Parathyroid adenoma (tissue), 2 donors: ENCODE results near the gene ZDHHC7.

Source experiments
- H2AFZ ChIP-seq: fragments of 300-600 bp; sonication (generic); one replicate; pipeline ENCODE4 v1.7.0; 2017; ENCODE audit warnings: antibody characterized with exemption, mild to moderate bottlenecking
- H3K27ac ChIP-seq: fragments of 300-600 bp; sonication (generic); one replicate; pipeline ENCODE4 v1.7.0; 2017
- H3K27me3 ChIP-seq: fragments of 300-600 bp; sonication (generic); one replicate; pipeline ENCODE4 v1.7.0; 2017; ENCODE audit warnings: low read length; ENCODE audit not compliant: control insufficient read depth, insufficient read depth
- H3K36me3 ChIP-seq: fragments of 300-600 bp; sonication (generic); one replicate; pipeline ENCODE4 v1.7.0; 2017; ENCODE audit warnings: low read length; ENCODE audit not compliant: control insufficient read depth, insufficient read depth
- H3K4me1 ChIP-seq: fragments of 300-600 bp; sonication (generic); one replicate; pipeline ENCODE4 v1.7.0; 2017; ENCODE audit warnings: control low read depth
- H3K4me2 ChIP-seq: fragments of 300-600 bp; sonication (generic); one replicate; pipeline ENCODE4 v1.7.0; 2017; ENCODE audit warnings: low read length
- H3K4me3 ChIP-seq: fragments of 300-600 bp; sonication (generic); one replicate; pipeline ENCODE4 v1.7.0; 2017; ENCODE audit warnings: low read depth, low read length
- H3K79me2 ChIP-seq: fragments of 300-600 bp; sonication (generic); one replicate; pipeline ENCODE4 v1.7.0; 2017; ENCODE audit warnings: control low read depth
- H3K9ac ChIP-seq: fragments of 300-600 bp; sonication (generic); one replicate; pipeline ENCODE4 v1.7.0; 2017; ENCODE audit warnings: mild to moderate bottlenecking
- H3K9me3 ChIP-seq: fragments of 300-600 bp; sonication (generic); one replicate; pipeline ENCODE4 v1.7.0; 2017; ENCODE audit warnings: low read length; ENCODE audit not compliant: control insufficient read depth
- CTCF ChIP-seq: fragments of 300-600 bp; sonication (generic); IDR thresholded peaks from one replicate; pipeline ENCODE4 v1.7.0; 2017; ENCODE audit warnings: antibody characterized with exemption, mild to moderate bottlenecking
- donor health status: primary hyperparathyroidism.

Gene ZDHHC7

GRCh38 chr16:85002099-85002541 lies 9.2 kb downstream of the ZDHHC7 start:
- Histone ChIP-seq H3K36me3 (no peaks in the 10 kb centered on the region), H3K27ac (no peak overlapping the region), H3K4me2 (no peak overlapping the region), H2AFZ (no peak overlapping the region), H3K79me2 (peaks cover 41% of the 10 kb centered on the region), H3K9ac (no peak overlapping the region), H3K27me3 (no peaks in the 10 kb centered on the region), H3K4me3 (no peak overlapping the region), H3K9me3 (no peaks in the 10 kb centered on the region), H3K4me1 (peaks cover 14% of the 10 kb centered on the region)
- no peak for TF ChIP-seq CTCF

GRCh38 chr16:84999857-85000480 lies 11.4 kb downstream of the ZDHHC7 start:
- Histone ChIP-seq H3K4me2 (no peak overlapping the region), H2AFZ (no peak overlapping the region), H3K9me3 (no peaks in the 10 kb centered on the region), H3K4me1 (peaks cover 11% of the 10 kb centered on the region), H3K36me3 (no peaks in the 10 kb centered on the region), H3K4me3 (no peak overlapping the region), H3K27ac (no peak overlapping the region), H3K27me3 (no peaks in the 10 kb centered on the region), H3K79me2 (peaks cover 46% of the 10 kb centered on the region), H3K9ac (no peak overlapping the region)
- no peak for TF ChIP-seq CTCF

GRCh38 chr16:84999200-84999599 lies 12.1 kb downstream of the ZDHHC7 start:
- H3K9ac ChIP-seq, result no peak overlapping the region
- H3K27ac ChIP-seq, result no peak overlapping the region
- H3K4me2 ChIP-seq, result no peak overlapping the region
- no peaks in the 10 kb centered on the region for H3K9me3 ChIP-seq
- H3K4me1 ChIP-seq, result peaks cover 6% of the 10 kb centered on the region
- H3K4me3 ChIP-seq, result no peak overlapping the region
- peaks cover 41% of the 10 kb centered on the region for H3K79me2 ChIP-seq
- no peaks in the 10 kb centered on the region for H3K27me3 ChIP-seq
- H3K36me3 ChIP-seq, result no peaks in the 10 kb centered on the region
- H2AFZ ChIP-seq, result no peak overlapping the region
- no peak for TF ChIP-seq CTCF

GRCh38 chr16:84996365-84996764 lies 15.0 kb downstream of the ZDHHC7 start:
- Histone ChIP-seq H3K27ac (no peak overlapping the region), H3K36me3 (no peaks in the 10 kb centered on the region), H3K27me3 (no peaks in the 10 kb centered on the region), H3K4me1 (peaks cover 7% of the 10 kb centered on the region), H3K9ac (no peak overlapping the region), H3K9me3 (no peaks in the 10 kb centered on the region), H2AFZ (no peak overlapping the region), H3K79me2 (peaks cover 31% of the 10 kb centered on the region), H3K4me2 (no peak overlapping the region), H3K4me3 (no peak overlapping the region)
- TF ChIP-seq CTCF, result no peak

GRCh38 chr16:84995663-84996062 lies 15.7 kb downstream of the ZDHHC7 start:
- Histone ChIP-seq H3K36me3 (no peaks in the 10 kb centered on the region), H3K27me3 (no peaks in the 10 kb centered on the region), H3K4me1 (peaks cover 6% of the 10 kb centered on the region), H3K79me2 (peaks cover 37% of the 10 kb centered on the region), H2AFZ (no peak overlapping the region), H3K9me3 (no peaks in the 10 kb centered on the region), H3K4me3 (no peak overlapping the region), H3K9ac (no peak overlapping the region), H3K27ac (no peak overlapping the region), H3K4me2 (no peak overlapping the region)
- no peak for TF ChIP-seq CTCF
